Effector CD8-positive, alpha-beta T cell (primary cell): Measurements from ENCODE around the gene KRT39.

Source experiments
- DNase-seq: peaks from one replicate; lab custom pipeline; 2025; lab: John Stamatoyannopoulos, UW

KRT39 gene

DNA sequence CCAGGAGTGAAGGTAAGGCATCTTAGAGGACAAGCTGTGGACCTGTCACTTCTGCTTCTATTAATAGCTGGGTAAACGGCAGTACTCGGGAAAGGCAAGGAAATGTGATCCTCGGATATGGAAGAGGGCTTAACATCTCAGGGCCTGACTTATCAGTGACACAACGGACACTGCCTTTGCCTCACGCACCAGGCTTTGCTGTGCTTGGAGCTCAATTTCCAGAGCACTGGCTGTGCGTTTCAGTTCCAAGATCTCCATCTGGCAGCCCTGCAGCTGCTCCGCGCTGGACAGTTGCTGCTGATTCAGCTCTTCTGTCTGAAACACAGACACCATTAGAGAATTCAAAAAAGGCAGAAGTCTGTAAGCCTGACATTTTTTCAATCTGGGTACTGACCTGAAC, 13.8 kb upstream of the KRT39 start:
- no peak for DNase-seq

DNA sequence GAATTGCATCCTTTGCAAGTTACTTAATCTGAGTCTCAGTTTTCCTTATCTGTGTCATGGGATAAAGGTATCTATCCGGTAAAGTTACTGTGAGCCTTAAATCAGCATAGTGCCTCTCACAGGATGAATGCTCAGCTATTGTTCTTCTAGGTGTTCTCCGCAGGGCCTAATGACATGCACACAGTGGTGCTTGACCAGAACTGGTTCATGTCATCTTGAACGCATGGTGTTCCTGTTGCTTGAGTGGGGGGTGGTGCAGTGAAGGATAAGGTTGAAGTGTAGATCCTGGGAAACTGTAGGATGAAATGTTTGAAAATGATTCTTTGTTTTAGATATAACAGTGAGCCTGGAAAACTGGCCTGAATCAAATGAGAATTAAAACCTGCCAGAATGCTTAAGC, 13.4 kb upstream of the KRT39 start:
- no peak for DNase-seq

DNA sequence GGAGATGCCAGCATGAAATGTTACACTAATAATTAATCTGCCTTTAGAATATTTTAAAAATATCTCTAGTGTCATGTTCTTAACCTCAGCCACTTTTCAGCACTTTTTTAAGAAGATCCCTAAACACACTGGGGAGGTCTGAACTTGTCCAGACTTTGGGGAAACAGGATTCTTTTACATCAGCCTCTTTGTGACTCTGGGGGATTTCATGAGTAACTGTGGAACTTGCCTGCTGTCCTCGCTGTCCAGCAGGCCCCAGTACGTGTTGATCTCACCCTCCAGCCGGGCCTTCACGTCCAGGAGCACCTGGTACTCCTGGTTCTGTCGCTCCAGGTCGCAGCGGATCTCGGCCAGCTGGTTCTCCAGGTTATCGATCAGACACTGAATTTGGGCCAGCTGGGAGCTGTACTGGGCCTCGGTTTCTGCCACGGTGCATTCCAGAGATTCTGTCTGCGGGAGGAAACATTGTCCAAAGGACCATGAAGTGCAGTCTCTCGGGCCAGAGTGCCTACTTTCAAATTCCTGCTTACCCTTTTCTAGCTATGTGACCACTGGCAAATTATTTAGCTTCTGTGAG, 11.9 kb upstream of the KRT39 start:
- no peak for DNase-seq

DNA sequence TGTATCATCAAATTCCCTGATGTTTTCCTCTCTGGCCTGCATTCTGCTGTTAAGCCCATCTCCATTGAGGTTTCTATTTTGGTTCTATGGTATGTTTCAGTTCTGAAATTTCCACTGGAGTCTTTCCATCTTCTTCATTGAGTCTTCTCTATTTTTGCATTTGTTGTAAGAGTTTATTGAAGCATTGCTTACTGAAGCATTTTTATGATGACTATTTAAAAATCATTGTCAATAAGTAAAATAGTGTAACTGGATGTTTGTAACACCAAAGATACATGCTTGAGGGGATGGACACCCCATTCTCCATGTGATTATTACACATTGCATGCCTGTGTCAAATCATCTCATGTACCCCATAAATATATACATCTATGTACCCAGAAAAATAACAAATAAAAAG, 8.8 kb upstream of the KRT39 start:
- DNase-seq: no peak

DNA sequence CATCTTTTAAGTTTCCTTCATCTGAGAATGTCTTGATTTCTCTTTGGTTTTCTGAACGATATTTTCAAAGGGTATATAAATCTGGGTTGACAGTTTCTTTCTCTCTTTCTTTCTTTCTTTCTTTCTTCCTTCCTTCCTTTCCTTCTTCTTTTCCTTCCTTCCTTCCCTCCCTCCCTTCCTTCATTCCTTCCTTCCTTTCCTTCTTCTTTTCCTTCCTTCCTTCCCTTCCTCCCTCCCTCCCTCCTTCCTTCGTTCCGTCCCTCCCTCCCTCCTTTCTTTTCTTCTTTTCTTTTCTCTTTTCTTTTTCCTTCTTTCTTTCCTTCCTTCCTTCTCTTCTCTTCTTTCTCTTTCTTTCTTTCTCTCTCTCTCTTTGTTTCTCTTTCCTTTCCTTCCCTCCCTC, 7.6 kb upstream of the KRT39 start:
- no peak for DNase-seq

DNA sequence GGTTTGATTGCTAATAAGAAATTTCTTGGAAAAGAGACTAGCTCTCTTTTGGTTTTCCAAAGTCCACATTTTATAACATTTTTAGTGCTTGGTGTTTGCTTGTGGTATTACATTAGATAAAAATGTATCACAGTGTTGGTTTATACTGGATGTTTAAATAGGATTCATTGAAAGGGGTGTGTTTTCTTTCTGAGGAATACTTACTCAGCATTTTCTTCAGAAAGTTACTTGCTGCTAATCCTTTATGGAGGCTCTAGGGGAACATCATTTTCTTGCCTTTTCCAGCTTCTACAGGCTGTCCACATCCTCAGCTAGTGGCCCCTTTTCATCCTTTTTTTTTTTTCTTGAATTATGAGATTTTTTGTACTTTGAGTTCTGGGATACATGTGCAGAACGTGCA, 834 bp upstream of the KRT39 start:
- DNase-seq: no peak

DNA sequence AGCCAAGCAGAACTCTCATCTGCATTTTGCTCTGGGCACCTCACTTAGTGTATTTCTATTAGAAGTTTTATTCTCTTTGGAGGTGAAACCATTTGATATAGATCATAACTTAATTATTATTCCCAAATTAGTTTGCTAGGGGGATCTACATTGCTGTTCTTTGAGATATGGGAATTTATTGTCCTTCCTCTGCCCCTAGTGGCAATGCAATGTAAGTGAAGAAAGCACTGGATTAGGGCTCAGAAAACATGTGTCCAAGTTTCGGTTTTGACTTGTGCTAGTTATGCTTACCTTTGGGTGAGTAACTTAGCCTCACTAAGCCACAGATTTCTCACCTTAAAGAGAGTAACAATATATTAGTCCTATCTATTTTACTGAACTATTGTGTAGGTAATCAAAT, 2.9 kb downstream of the KRT39 start:
- DNase-seq: no peak

DNA sequence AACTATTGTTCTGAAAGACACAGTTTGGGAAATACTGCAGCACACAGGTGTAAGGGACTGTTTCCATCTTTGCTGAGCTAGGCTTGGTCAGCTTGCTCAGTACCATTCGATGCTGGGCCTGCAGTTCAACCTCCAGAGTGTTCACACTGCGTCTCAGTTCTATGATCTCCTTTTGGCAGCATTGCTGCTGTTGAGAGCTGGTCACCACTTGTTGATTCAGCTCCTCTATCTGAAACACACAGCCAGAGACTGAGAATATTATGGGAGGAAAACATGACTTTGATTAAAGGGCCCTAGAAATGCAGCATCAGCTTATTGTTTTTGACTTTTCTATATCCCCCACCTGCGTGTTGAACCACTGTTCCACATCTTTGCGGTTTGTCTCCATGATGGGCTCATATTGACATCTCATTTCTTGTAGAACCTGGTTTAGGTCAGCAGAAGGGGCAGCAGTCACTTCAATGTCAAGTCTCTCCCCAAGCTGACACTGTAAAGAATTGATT, 4.6 kb downstream of the KRT39 start:
- no peak for DNase-seq

DNA sequence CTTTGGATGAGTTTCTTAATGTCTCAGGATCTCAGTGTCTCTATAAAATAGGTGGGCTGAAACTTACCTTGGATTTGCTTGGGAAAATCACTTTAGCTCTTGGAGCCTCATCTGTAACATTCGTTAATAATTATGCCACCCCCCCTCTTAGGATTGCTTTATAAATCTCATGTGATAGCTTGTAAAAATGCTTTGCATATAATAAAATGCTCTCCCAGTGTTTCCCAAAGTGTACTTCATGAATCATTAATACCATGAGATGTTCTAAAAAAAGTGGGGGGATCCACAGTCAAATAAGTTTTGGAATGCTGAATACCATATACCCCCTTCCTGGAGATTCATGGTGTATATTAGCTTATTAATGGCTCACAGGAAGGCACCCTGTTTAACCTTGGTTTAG, 5.2 kb downstream of the KRT39 start:
- DNase-seq: no peak

DNA sequence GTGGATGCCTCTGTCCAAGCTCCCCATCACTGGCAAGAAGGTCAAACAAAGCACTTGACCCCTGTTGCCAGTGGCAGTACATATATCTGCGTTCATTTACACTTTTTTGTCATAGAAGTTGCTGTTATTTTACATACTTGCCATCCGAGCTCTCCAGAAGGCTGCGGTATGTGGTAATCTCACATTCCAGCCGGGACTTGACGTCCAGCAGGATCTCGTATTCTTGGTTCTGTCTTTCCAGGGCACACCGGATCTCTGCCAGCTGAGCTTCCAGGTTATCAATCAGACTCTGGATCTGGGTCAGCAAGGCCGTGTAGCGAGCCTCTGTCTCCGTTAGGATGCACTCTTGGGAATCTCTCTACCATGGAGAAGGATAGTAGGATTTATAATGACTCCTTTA, 6.6 kb downstream of the KRT39 start:
- no peak for DNase-seq

DNA sequence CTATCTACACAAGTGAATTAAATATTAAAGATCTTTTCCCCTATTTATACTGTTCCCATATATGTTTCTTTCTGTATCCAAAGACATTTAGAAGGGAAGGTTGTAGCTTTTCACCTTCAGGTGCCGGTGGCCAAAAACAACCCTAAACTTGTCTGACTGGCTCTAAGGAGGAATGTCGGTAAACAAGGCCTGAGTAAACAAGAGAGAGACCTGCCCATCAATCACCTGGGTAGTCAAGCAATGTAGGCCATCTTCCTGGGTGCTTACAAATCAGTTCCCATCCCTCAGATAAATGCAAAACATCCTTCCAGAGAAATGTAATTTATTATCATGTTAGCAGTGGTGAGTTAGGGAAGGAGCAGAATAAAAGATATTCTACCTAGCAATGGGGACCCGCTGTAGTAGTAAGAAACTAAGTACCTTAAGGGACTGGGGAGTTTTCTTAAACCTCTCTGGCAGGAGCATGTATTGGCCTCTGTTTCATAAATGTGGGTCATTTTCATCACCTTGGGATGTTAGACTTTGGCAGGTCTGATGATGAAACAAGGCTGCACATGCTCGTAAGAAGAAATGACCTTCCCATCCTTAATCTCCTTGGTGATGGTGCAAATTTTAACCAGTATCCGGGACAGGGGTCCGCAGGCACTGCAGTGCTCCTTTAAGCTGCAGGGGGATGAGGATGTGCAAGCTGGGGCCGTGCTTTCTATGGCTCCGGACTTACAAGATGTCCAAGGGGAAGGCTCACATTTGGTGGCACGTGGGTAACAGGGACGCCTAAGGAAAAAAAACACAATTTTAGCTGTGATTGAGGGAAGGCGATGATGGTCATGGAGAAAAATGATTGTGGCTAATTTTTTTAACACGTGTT, 8.4 kb downstream of the KRT39 start:
- DNase-seq: no peak

DNA sequence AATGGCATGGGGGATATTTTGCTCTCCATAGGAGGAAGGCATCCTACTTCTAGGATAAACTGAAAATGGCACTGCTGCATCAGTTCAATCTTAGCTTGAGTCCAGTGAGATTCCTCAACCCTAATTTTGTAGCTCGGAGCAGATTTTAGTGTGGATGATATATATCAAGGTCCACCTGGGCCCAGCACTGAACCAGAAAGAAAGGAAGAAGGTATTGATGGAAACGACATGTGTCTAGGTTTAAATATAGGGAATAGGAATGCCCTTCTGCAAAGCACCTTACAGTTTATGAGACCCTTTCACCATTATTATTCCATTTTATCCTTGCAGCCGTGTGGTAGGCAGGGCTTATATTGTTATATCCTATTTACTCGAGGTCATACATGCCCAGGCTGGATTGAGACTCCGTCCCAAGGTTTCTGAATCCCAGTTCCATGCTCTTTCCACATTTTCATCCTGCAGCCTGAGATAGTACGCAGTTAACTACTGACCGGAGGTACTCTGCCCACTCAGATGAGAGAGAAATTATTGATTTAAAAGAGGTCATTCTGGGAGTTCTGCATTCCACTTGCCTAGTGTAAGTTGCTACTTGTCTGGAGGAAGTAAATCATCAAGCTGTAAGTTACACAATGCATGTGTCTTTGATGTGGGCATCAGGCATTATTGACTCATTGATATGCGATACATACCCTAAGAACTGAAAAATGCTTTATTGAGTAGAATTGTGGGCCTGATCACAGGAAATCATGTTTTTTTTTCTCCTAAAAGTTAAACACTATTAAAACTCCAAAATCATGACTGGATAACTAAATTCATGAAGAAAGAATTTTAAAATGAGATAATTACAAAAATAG, 10.1 kb downstream of the KRT39 start:
- DNase-seq: no peak

DNA sequence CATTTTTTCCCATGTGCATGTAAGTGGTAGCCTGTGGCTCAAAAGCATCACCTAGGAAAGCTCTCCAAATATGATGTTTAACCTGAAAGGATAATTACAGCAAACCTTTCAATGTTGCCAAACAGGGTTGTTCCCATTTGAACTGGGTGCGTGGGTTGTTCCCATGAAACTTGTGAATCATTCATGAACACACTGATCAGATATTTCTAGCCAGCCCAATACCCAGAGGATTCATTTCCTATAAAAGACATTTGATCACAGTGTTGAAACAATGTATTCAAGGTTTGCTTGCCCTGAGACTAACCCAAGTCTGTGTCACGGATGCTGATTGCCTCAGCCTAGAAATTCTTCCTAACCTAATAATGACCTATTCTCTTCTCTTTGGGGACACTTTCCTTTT, 12.9 kb downstream of the KRT39 start:
- no peak for DNase-seq

DNA sequence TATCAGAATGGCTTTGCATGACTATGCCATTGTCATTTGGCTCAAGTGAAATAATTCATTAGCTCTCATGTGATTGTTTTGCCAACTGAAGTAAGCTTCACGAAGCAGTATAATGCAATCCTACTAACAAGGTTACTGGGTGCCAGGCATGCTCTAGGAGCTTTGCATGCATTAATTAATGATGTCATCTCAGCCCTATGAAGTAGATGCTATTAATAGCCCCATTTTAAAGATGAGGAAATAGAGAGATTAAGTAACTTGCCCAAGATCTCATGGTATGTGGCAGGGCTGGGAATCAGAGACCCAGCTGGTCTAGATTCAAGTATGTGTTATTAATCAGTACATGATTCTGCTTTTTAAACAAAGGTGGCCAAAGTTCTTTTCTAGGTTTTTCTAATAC, 14.1 kb downstream of the KRT39 start:
- DNase-seq: no peak

DNA sequence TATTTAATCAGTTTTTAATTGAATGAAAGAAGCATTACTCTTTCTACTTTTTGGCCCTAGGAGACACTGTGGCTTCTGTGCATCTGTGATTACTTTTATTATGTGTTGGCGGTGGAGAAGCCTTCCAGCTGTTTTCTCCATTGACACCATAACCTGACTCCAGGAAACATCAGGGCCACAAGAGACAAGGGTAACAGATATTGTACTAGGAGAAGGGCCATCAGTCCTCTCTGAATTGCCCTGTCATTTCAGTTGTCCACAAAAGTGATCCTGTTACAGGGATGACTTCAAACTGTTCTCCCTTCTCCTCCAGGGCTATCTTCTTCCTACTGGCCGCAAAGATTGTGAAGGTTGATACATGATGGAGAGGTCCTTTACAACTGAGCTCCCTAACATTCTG, 14.6 kb downstream of the KRT39 start:
- DNase-seq: no peak

DNA sequence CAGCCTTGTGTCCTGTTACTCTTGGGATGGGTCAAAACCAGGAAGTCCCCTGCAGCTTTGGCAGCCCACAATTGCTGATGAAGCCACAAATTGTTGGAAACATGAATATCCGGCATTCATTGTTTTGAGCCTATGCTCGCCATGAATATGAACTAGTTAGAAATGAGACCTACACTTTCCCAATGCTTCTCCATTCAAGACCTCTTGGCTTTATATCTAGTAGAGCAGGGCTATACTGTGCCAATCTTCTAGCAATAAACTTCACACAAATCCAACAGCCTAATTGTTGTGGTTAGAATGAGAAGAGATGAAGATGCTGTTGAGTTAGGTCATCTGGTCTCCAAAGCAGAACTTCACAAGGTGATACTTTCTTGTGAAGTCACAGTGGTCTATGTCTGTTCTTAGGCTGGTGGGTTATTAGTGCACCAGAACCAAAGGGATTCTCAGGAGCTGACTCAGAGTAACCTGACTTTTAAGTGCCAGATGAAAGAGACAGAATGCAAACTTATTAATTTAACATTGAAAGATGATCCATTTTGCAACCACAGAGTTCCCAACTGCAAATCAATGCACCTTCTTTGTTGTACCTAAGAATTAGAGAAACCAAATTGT, 15.6 kb downstream of the KRT39 start:
- DNase-seq: no peak

DNA sequence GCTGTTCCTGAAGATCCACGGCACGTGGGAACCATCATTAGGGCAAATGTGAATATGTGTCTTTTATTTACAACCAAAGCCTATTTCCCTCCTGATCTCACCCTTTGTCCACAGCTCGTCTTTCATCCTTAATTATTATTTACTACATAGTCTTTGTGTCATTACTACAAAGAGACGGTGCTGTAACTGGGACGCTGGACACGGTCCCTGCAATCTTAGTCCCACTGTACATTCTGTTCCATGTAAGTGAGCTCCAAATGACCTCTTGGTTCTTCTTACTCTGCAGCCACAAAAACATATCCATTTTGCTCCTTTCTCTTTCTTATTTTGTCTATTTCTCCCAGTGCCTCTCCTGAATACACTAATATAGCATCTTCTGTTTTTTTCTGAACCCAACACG, 16.6 kb downstream of the KRT39 start:
- DNase-seq: no peak

DNA sequence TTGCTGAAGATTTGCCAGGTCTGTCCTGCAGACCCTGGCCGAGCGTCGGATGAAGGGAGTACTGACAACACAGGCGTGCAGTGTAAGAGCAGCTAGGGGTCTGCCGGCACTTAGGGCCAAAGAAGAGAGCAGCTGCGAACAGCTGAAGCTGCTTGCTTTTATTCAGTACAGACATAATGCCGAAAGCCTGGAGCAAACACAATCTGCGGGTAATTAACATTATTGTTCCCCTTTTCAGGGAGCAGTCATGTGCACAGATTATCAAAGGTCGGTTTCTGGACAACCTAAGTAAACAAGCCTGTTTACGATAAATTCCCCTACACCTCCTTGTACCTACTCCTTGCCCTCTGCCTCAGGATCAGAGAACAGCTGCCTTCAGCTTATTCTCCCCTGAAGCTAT, 17.3 kb downstream of the KRT39 start:
- no peak for DNase-seq

DNA sequence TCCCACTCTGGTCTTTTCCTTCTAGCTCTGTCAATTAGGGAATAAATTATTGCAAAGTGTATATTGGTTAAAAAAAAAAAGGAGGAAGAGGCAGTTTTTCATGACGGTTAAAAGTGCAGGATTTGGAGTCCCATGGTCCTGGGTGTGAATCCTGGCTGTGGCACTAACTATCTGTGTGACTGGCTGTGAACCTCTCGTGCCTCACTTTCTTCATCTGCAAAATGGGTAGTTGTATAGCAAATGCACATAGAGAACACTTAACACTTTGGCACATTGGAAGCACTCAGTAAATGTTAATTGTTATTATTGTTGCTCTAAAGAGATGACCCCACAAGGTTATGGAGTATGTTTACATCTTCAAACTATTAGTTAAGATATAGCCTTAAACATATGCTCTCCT, 18.8 kb downstream of the KRT39 start:
- no peak for DNase-seq

DNA sequence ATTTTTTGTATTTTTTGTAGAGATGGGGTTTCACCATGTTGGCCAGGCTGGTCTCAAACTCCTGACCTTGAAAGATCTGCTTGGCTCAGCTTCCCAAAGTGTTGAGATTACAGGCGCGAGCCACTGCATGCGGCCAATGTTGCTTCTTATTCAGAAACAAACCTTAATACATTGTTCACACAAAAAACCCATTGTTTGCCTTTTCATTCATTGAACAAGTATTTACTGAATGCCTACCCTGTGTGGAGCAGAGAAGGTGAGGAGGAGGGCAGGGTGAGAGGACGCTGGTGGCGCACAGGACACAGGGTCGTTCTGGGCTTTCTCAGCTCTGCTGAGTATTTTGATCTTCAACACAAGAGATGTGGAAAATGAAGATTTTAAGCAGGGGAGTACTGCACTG, 21.3 kb downstream of the KRT39 start:
- DNase-seq: no peak

DNA sequence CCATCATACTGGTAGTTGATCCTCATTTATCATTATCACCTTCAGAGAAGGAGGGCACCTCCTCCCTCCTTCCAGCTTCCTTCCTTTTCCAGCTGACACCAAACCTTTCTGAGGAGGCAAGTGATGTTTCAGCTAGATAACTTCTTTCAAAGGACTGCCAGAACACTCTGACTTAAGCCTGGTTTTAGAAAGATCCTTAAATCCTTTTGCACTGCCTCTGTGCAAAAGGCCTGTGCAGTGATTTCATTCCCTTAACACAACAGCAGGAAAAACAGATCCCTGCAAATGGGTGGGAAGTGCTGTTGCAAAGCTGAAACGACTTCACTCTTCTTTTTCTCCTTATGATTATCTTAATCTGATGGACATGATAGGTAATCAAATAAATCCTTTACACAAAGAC, 22.2 kb downstream of the KRT39 start:
- no peak for DNase-seq

DNA sequence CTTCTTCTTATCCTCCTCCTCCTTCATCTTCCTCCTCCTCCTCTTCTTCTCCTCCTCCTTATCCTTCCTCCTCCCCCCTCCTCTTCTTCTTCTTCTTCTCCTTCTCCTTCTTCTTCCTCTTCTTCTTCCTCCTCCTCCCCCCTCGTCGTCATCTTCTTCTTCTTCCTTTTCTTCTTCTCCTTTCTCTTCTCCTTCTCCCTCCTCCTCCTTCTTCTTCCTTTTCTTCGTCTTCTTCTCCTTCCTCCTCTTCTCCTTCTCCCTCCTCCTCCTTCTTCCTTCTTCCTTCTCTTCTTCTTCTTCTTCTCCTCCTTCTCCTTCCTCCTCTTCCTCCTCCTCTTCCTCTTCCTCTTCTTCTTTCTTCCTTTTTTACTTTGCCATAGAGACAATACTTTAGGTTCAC, 24.2 kb downstream of the KRT39 start:
- no peak for DNase-seq
